Type B pancreatic cell (in vitro differentiated cells): Measurements from ENCODE around the gene SLC8A3. TPM values are rescaled to one million over a fixed set of nuclear protein-coding genes. Genes with fewer than 3 reads are reported as not detected.

Source experiments
- DNase-seq: peaks from one replicate; pipeline ENCODE4 v3.0.0; 2021; ENCODE audit warnings: mixed read lengths; ENCODE audit not compliant: unreplicated experiment; ENCODE audit errors: extremely low spot score
- H3K27ac Mint-ChIP-seq: 2 replicates; pipeline ENCODE4 v1.8.0; 2021; ENCODE audit warnings: mild to moderate bottlenecking, mixed read lengths
- H3K27me3 Mint-ChIP-seq: 2 replicates; pipeline ENCODE4 v1.8.0; 2021; ENCODE audit warnings: mixed read lengths
- H3K36me3 Mint-ChIP-seq: 2 replicates; pipeline ENCODE4 v1.8.0; 2021; ENCODE audit warnings: mixed read lengths
- H3K4me1 Mint-ChIP-seq: one replicate; pipeline ENCODE4 v1.8.0; 2021; ENCODE audit warnings: mixed read lengths; ENCODE audit not compliant: unreplicated experiment
- H3K4me3 Mint-ChIP-seq: 2 replicates; pipeline ENCODE4 v1.8.0; 2021; ENCODE audit warnings: mild to moderate bottlenecking, mixed read lengths
- H3K9me3 Mint-ChIP-seq: 2 replicates; pipeline ENCODE4 v1.8.0; 2021; ENCODE audit warnings: mixed read lengths
- total RNA-seq: library from RNA; stranded (reverse); gene quantifications from 2 replicates; pipeline ENCODE4 v1.2.1, GENCODE V29; 2021; ENCODE audit warnings: low replicate concordance
- TF ChIP-seq, protein P1 (sequence below): fragments of 200-600 bp; sonication (generic); conservative IDR thresholded peaks from 2 replicates; pipeline ENCODE4 v1.5.0; 2021; ENCODE audit warnings: antibody characterized with exemption, mild to moderate bottlenecking

Gene SLC8A3
- total RNA-seq, 1 donor from 2014 or later, result 7.8 TPM

- Mint-ChIP-seq H3K27ac (peak overlapping the region; percentile 38), H3K4me3 (no peak overlapping the region), H3K36me3 (no peaks in the 10 kb centered on the region), H3K4me1 (peaks cover 27% of the 10 kb centered on the region), H3K27me3 (no peaks in the 10 kb centered on the region), H3K9me3 (no peaks in the 10 kb centered on the region)
- DNase-seq, result no peak
- TF ChIP-seq, protein P1, sequence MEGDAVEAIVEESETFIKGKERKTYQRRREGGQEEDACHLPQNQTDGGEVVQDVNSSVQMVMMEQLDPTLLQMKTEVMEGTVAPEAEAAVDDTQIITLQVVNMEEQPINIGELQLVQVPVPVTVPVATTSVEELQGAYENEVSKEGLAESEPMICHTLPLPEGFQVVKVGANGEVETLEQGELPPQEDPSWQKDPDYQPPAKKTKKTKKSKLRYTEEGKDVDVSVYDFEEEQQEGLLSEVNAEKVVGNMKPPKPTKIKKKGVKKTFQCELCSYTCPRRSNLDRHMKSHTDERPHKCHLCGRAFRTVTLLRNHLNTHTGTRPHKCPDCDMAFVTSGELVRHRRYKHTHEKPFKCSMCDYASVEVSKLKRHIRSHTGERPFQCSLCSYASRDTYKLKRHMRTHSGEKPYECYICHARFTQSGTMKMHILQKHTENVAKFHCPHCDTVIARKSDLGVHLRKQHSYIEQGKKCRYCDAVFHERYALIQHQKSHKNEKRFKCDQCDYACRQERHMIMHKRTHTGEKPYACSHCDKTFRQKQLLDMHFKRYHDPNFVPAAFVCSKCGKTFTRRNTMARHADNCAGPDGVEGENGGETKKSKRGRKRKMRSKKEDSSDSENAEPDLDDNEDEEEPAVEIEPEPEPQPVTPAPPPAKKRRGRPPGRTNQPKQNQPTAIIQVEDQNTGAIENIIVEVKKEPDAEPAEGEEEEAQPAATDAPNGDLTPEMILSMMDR, result no peak
Observed at GRCh38 chr14:70019695-70020094, 169.1 kb downstream of the SLC8A3 start.

DNA sequence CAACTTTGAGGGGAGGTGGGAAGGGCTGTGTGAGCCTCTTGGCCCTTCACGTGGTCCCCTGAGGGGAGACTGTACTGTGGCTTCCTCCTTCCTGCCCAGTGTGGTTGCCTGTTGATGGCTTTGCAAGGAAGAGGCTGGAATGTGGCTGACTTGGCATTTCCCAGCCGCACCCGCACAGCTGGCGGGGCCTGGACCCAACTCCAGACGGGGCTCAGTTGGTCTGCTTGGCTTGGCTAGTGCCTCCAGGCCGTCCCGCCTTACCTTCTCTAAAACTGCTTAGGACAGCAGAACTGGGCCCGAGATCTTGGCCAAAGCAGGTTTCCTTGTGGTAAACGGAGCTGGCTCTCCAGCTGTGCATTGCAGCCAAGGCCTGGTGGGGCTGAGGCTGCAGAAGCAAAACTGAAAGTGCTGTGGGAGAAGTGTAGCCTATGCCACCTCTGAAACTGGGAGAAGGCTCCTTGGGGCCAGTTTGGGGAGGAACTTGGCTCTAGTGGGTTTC is 170.0 kb downstream of the SLC8A3 start:
- DNase-seq, result no peak
- Mint-ChIP-seq H3K4me1 (peaks cover 34% of the 10 kb centered on the region), H3K36me3 (no peaks in the 10 kb centered on the region), H3K27me3 (peaks cover 4% of the 10 kb centered on the region), H3K4me3 (no peak overlapping the region), H3K9me3 (no peaks in the 10 kb centered on the region), H3K27ac (no peak overlapping the region)
- TF ChIP-seq, protein P1, result no peak

- TF ChIP-seq, protein P1, result no peak
- peaks cover 4% of the 10 kb centered on the region for H3K27me3 Mint-ChIP-seq
- H3K4me3 Mint-ChIP-seq, result no peak overlapping the region
- H3K36me3 Mint-ChIP-seq, result no peaks in the 10 kb centered on the region
- no peak for DNase-seq
- H3K9me3 Mint-ChIP-seq, result no peaks in the 10 kb centered on the region
- peaks cover 34% of the 10 kb centered on the region for H3K4me1 Mint-ChIP-seq
- peak overlapping the region; percentile 41 for H3K27ac Mint-ChIP-seq
Observed at GRCh38 chr14:70018230-70018629, 170.5 kb downstream of the SLC8A3 start.

GRCh38 chr14:70014406-70015095 is 174.2 kb downstream of the SLC8A3 start:
- TF ChIP-seq, protein P1, result no peak
- peaks cover 27% of the 10 kb centered on the region for H3K4me1 Mint-ChIP-seq
- H3K27me3 Mint-ChIP-seq, result peaks cover 4% of the 10 kb centered on the region
- H3K9me3 Mint-ChIP-seq, result no peaks in the 10 kb centered on the region
- no peak for DNase-seq
- no peak overlapping the region for H3K4me3 Mint-ChIP-seq
- H3K36me3 Mint-ChIP-seq, result no peaks in the 10 kb centered on the region
- no peak overlapping the region for H3K27ac Mint-ChIP-seq

DNA sequence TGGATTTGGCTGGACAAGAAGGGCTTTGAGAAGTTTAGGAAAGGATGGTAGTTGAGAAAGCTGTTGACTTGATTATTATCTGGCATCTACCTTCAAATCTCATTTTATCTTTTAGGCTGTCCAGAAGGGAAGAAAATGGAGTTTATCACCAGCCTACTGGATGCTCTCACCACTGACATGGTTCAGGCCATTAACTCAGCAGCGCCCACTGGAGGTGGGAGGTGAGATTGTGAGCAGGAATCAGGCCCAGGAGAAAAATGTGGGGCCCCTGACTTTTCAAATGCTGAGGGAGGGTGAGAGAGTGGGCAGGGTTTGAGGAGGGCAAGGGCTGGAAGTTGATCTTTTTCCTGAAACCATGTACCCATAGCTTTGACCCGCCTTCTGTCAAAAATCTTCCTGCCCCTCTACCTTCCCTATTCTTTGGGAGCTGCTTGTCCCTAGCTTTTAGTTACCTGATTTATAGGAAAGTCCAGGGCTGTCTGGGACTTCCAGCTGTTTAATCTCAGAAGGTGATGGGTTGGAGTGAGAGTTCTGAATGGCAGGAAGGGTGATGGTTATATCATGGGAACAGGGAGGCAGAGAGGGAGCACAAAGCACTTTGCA is 175.4 kb downstream of the SLC8A3 start:
- no peak for DNase-seq
- TF ChIP-seq, protein P1, result peak; percentile 80
- Mint-ChIP-seq H3K27me3 (peaks cover 4% of the 10 kb centered on the region), H3K4me1 (peaks cover 38% of the 10 kb centered on the region), H3K9me3 (no peaks in the 10 kb centered on the region), H3K4me3 (no peak overlapping the region), H3K27ac (peak overlapping the region; percentile 34), H3K36me3 (no peaks in the 10 kb centered on the region)
